SK-N-SH (cell line): ENCODE data around the gene GPR22. TPM values are rescaled to one million over a fixed set of nuclear protein-coding genes. Genes with fewer than 3 reads are reported as not detected.

ENCODE experiments used
- CTCF ChIA-PET: fragments of 300-600, 350-600 bp; formaldehyde crosslinking; extraction: SDS; loops from one replicate; lab custom pipeline; 2021; lab: Yijun Ruan, JAX
- POLR2A ChIA-PET: fragments of 350-600 bp; sonication (Branson Sonifier 250); formaldehyde crosslinking; extraction: SDS; loops from one replicate; lab custom pipeline; 2020; ENCODE audit warnings: antibody characterized with exemption, inconsistent platforms; lab: Yijun Ruan, JAX
- DNase-seq: peaks from one replicate; pipeline ENCODE4 v3.0.0; 2012
- H2AFZ ChIP-seq: fragments of 200-600 bp; sonication (generic); 2 replicates; pipeline ENCODE4 v1.8.1; 2016; ENCODE audit warnings: antibody characterized with exemption, mild to moderate bottlenecking, low read depth
- H3F3A ChIP-seq: fragments of 200-600 bp; sonication (generic); replicated peaks from 2 replicates; pipeline ENCODE3; 2016; ENCODE audit warnings: antibody characterized with exemption, mild to moderate bottlenecking; ENCODE audit not compliant: insufficient read depth
- H3K27ac ChIP-seq, 2 experiments: fragments of 200-500 bp in 1 of 2; fragments of 200-600 bp in 1 of 2; sonication (Bioruptor generic) in 1 of 2; sonication (generic), shearing (Covaris generic) in 1 of 2; 2 replicates each; pipeline versions ENCODE4 v1.5.1 to v1.6.1; 2014 to 2016; ENCODE audit warnings: low read depth in 2 of 2, inconsistent platforms in 1 of 2, low read length in 1 of 2, mild to moderate bottlenecking in 1 of 2, mixed read lengths in 1 of 2
- H3K27me3 ChIP-seq: fragments of 200-600 bp; sonication (generic), shearing (Covaris generic); 2 replicates; pipeline ENCODE4 v1.6.1; 2016; ENCODE audit warnings: mixed run types; ENCODE audit not compliant: insufficient read depth
- H3K36me3 ChIP-seq, 2 experiments: fragments of 200-500 bp in 1 of 2; fragments of 200-600 bp in 1 of 2; sonication (Bioruptor generic) in 1 of 2; sonication (generic) in 1 of 2; replicated peaks in 1 of 2; 2 replicates each; pipeline versions ENCODE3 to v1.5.1; 2014 to 2016; ENCODE audit warnings: low read length in 1 of 2, mild to moderate bottlenecking in 1 of 2; ENCODE audit not compliant: insufficient read depth in 2 of 2, control insufficient read depth in 1 of 2
- H3K4me1 ChIP-seq, 2 experiments: fragments of 200-500 bp in 1 of 2; fragments of 200-600 bp in 1 of 2; sonication (Bioruptor generic) in 1 of 2; sonication (generic), shearing (Covaris generic) in 1 of 2; 2 replicates each; pipeline versions ENCODE4 v1.5.1 to v1.6.1; 2014 to 2016; ENCODE audit warnings: low read depth in 1 of 2, low read length in 1 of 2, mixed run types in 1 of 2; ENCODE audit not compliant: insufficient read depth in 2 of 2, control insufficient read depth in 1 of 2
- H3K4me2 ChIP-seq: fragments of 200-600 bp; sonication (generic), shearing (Covaris generic); 2 replicates; pipeline ENCODE4 v1.6.1; 2017; ENCODE audit warnings: mixed run types
- H3K4me3 ChIP-seq, 2 experiments: fragments of 200-500 bp in 1 of 2; fragments of 200-600 bp in 1 of 2; sonication (Bioruptor generic) in 1 of 2; sonication (generic), shearing (Covaris generic) in 1 of 2; 2 replicates each; pipeline versions ENCODE4 v1.5.1 to v1.8.1; 2014 to 2016; ENCODE audit warnings: low read depth in 2 of 2, inconsistent platforms in 1 of 2, low read length in 1 of 2, mild to moderate bottlenecking in 1 of 2, mixed read lengths in 1 of 2, moderate library complexity in 1 of 2
- H3K79me2 ChIP-seq: fragments of 200-600 bp; sonication (generic); 2 replicates; pipeline ENCODE4 v1.8.1; 2017; ENCODE audit warnings: mild to moderate bottlenecking; ENCODE audit not compliant: insufficient read depth
- H3K9ac ChIP-seq: fragments of 200-600 bp; sonication (generic); 2 replicates; pipeline ENCODE4 v1.6.1; 2017; ENCODE audit warnings: mixed run types
- H3K9me2 ChIP-seq: fragments of 200-600 bp; sonication (generic); 2 replicates; pipeline ENCODE4 v1.6.1; 2017; ENCODE audit warnings: mixed run types
- H3K9me3 ChIP-seq: fragments of 200-600 bp; sonication (generic); 2 replicates; pipeline ENCODE4 v1.6.1; 2017; ENCODE audit warnings: mixed run types, mild to moderate bottlenecking, moderate library complexity
- H4K20me1 ChIP-seq: fragments of 200-600 bp; sonication (generic); 2 replicates; pipeline ENCODE4 v1.6.1; 2017; ENCODE audit warnings: mild to moderate bottlenecking, mixed run types; ENCODE audit not compliant: insufficient read depth
- ELF1 ChIP-seq: IDR thresholded peaks from 2 replicates; pipeline ENCODE4 v1.4.0; 2012
- EP300 ChIP-seq, 2 experiments: IDR thresholded peaks; 2 replicates each; pipeline versions ENCODE4 v1.4.0 to v1.6.1; 2012; ENCODE audit warnings: borderline replicate concordance in 1 of 2, low read depth in 1 of 2, low read length in 1 of 2
- FOSL2 ChIP-seq: IDR thresholded peaks from 2 replicates; pipeline ENCODE4 v1.4.0; 2012; ENCODE audit warnings: low read depth, mild to moderate bottlenecking, moderate library complexity, borderline replicate concordance
- FOXJ3 ChIP-seq: sonication (generic); formaldehyde crosslinking; IDR thresholded peaks from 2 replicates; pipeline ENCODE4 v1.5.1; 2020; ENCODE audit warnings: mild to moderate bottlenecking, missing genetic modification reagents
- FOXM1 ChIP-seq: IDR thresholded peaks from 2 replicates; pipeline ENCODE4 v1.4.0; 2012; ENCODE audit warnings: low read depth, mild to moderate bottlenecking
- MEF2A ChIP-seq: IDR thresholded peaks from 2 replicates; pipeline ENCODE4 v1.4.0; 2012; ENCODE audit warnings: low read depth, borderline replicate concordance
- MXI1 ChIP-seq: IDR thresholded peaks from 2 replicates; pipeline ENCODE4 v1.6.1; 2012; ENCODE audit warnings: mild to moderate bottlenecking, low read depth, low read length, improper control_type of control experiment
- NRF1 ChIP-seq: IDR thresholded peaks from 2 replicates; pipeline ENCODE4 v1.6.1; 2012; ENCODE audit warnings: low read depth, mild to moderate bottlenecking, low read length
- PBX3 ChIP-seq: IDR thresholded peaks from 2 replicates; pipeline ENCODE4; 2012
- POLR2AphosphoS5 ChIP-seq: IDR thresholded peaks from 2 replicates; pipeline ENCODE4 v1.6.1; 2012; ENCODE audit warnings: low read depth, low read length
- RFX5 ChIP-seq: IDR thresholded peaks from 2 replicates; pipeline ENCODE4 v1.6.1; 2012; ENCODE audit warnings: mild to moderate bottlenecking, improper control_type of control experiment, low read length
- SIN3A ChIP-seq: IDR thresholded peaks from 2 replicates; pipeline ENCODE4 v1.6.1; 2012; ENCODE audit warnings: low read depth, mild to moderate bottlenecking, low read length, moderate library complexity, borderline replicate concordance
- SMC3 ChIP-seq: IDR thresholded peaks from 2 replicates; pipeline ENCODE4 v1.6.1; 2012; ENCODE audit warnings: low read depth, low read length, improper control_type of control experiment
- USF2 ChIP-seq: fragments of 150-350 bp; IDR thresholded peaks from 2 replicates; pipeline ENCODE4 v1.6.1; 2017; ENCODE audit warnings: antibody characterized with exemption, low read length, low read depth, borderline replicate concordance
- WGBS: methylation state at CpG from one replicate; pipeline ENCODE4 v1.1.6; 2017; ENCODE audit warnings: low lambda C conversion rate; 5-methylcytosine and 5-hydroxymethylcytosine counted together
- polyA plus RNA-seq, 3 experiments: library from polyadenylated mRNA; depleted of rRNA; stranded (reverse); fragments of >200 nt; gene quantifications; 2 replicates each; pipeline ENCODE4 v1.2.3, GENCODE V29; 2012
- TF ChIP-seq, protein P1 (sequence below): IDR thresholded peaks from 2 replicates; pipeline ENCODE4 v1.4.0; 2012; ENCODE audit warnings: low read depth, borderline replicate concordance
- TF ChIP-seq, protein P2 (sequence below): IDR thresholded peaks from 2 replicates; pipeline ENCODE4 v1.6.1; 2012; ENCODE audit warnings: mild to moderate bottlenecking, low read depth, low read length, moderate library complexity
- TF ChIP-seq, protein P3 (sequence below): IDR thresholded peaks from 2 replicates; pipeline ENCODE4 v1.4.0; 2012; ENCODE audit warnings: low read depth

The GPR22 gene
- 0.03 and 0.23 TPM in 2 replicates for polyA plus RNA-seq (2012; rRNA removed)
- 0.12 TPM in 2 replicates for polyA plus RNA-seq (2012; cell fraction: cytosol; rRNA removed)
- polyA plus RNA-seq (2012; cell fraction: nucleus; rRNA removed), result not detected in 2 replicates

- no peaks in the 10 kb centered on the region for H3K27me3 ChIP-seq
- DNase-seq, result no peak
- no peaks in the 10 kb centered on the region for H3K9me3 ChIP-seq
- H4K20me1 ChIP-seq, result no peaks in the 10 kb centered on the region
- TF ChIP-seq FOSL2 (no peak), RFX5 (peak; percentile 63), FOXM1 (no peak), PBX3 (no peak), MXI1 (peak; percentile 37; the same call in 1 of the 2 replicates)
- TF ChIP-seq, protein P1, sequence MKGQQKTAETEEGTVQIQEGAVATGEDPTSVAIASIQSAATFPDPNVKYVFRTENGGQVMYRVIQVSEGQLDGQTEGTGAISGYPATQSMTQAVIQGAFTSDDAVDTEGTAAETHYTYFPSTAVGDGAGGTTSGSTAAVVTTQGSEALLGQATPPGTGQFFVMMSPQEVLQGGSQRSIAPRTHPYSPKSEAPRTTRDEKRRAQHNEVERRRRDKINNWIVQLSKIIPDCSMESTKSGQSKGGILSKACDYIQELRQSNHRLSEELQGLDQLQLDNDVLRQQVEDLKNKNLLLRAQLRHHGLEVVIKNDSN, result no peak
- TF ChIP-seq, protein P2, sequence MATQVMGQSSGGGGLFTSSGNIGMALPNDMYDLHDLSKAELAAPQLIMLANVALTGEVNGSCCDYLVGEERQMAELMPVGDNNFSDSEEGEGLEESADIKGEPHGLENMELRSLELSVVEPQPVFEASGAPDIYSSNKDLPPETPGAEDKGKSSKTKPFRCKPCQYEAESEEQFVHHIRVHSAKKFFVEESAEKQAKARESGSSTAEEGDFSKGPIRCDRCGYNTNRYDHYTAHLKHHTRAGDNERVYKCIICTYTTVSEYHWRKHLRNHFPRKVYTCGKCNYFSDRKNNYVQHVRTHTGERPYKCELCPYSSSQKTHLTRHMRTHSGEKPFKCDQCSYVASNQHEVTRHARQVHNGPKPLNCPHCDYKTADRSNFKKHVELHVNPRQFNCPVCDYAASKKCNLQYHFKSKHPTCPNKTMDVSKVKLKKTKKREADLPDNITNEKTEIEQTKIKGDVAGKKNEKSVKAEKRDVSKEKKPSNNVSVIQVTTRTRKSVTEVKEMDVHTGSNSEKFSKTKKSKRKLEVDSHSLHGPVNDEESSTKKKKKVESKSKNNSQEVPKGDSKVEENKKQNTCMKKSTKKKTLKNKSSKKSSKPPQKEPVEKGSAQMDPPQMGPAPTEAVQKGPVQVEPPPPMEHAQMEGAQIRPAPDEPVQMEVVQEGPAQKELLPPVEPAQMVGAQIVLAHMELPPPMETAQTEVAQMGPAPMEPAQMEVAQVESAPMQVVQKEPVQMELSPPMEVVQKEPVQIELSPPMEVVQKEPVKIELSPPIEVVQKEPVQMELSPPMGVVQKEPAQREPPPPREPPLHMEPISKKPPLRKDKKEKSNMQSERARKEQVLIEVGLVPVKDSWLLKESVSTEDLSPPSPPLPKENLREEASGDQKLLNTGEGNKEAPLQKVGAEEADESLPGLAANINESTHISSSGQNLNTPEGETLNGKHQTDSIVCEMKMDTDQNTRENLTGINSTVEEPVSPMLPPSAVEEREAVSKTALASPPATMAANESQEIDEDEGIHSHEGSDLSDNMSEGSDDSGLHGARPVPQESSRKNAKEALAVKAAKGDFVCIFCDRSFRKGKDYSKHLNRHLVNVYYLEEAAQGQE, result no peak
- peak within 1 kb of the TSS; percentile 53 for H3K4me2 ChIP-seq
- POLR2A ChIA-PET, result interaction anchor here (1.0 kb wide), 1 partner anchor 302 kb away, joined by 3 read pairs; the partner anchor contains the start of gene HBP1
- H3K79me2 ChIP-seq, result 0 out of 2 replicates have a peak, but pooled peaks cover 3% of the 10 kb centered on the region
- WGBS, result 50% methylated on average over 4 of the region's 4 CpGs
- H3K9me2 ChIP-seq, result no peaks in the 10 kb centered on the region
- H3K4me1 ChIP-seq, result peaks cover 5 to 41% of the 10 kb centered on the region in 2 experiments; a peak in 2 of 4 replicates
- CTCF ChIA-PET, result interaction anchor here (0.6 to 1.5 kb wide), 4 partner anchors 37 to 420 kb away, joined by 3 to 6 read pairs (median 3); no protein-coding TSS in a partner anchor
- peak within 1 kb of the TSS; percentile 14; the same call in 1 of the 2 replicates for H3K9ac ChIP-seq
- peak within 1 kb of the TSS in 1 of 2 experiments; percentile 91; a peak in 2 of 4 replicates for H3K27ac ChIP-seq
- peak within 1 kb of the TSS; percentile 20 to 40; a peak in 3 of 4 replicates for H3K4me3 ChIP-seq
- peak within 1 kb of the TSS; percentile 61; the same call in 1 of the 2 replicates for H2AFZ ChIP-seq
- peaks cover 6% of the 10 kb centered on the region for H3F3A ChIP-seq
- no peaks in the 10 kb centered on the region for H3K36me3 ChIP-seq
Observed at GRCh38 chr7:107469929-107470328, at the start of gene GPR22. TSS of gene GPR22 (plus strand) at chr7:107470057. CDS start at chr7:107474061, 4,004 bp downstream.

DNA sequence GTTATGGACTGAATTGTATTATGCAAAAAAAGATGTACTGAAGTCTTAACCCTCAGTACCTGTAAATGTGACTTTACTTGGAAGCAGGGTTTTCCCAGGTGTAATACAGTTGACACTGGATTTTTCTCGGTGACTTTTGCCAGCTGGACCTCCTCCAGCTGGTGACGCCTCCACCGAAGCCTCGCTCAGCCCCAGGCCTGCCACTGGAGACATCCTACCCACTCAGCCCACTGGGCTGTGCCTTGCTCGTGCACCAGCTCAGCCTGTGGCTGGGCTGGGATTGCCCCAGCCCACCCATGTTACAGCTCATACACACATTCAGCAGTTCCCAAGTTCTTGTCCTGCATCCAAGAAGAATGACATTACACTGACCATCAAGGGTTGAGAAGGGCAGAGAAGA lies 42.4 kb upstream of the GPR22 start:
- Histone ChIP-seq H3K4me3 (no peak overlapping the region), H3K4me1 (no peaks in the 10 kb centered on the region; a peak in 1 of 4 replicates), H2AFZ (no peak overlapping the region), H3K9me2 (no peaks in the 10 kb centered on the region), H3F3A (no peaks in the 10 kb centered on the region), H3K27ac (no peak overlapping the region), H3K36me3 (peaks cover 0 to 5% of the 10 kb centered on the region in 2 experiments), H3K9me3 (no peaks in the 10 kb centered on the region), H4K20me1 (no peaks in the 10 kb centered on the region), H3K79me2 (peaks cover 7% of the 10 kb centered on the region; the same call in 1 of the 2 replicates), H3K4me2 (no peak overlapping the region), H3K9ac (no peak overlapping the region), H3K27me3 (no peaks in the 10 kb centered on the region)
- no peak for DNase-seq
- ChIA-PET POLR2A (no interaction called here), CTCF (interaction anchor here (0.8 kb wide), 1 partner anchor 10 kb away, joined by 3 read pairs; no protein-coding TSS in a partner anchor)
- WGBS, result 88% methylated on average over 4 of the region's 5 CpGs
- no peak for TF ChIP-seq POLR2AphosphoS5
- no peak for TF ChIP-seq NRF1
- TF ChIP-seq ELF1, result no peak
- TF ChIP-seq SIN3A, result no peak
- TF ChIP-seq, protein P3, sequence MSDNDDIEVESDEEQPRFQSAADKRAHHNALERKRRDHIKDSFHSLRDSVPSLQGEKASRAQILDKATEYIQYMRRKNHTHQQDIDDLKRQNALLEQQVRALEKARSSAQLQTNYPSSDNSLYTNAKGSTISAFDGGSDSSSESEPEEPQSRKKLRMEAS, result no peak
- TF ChIP-seq EP300 (IDR thresholded peaks at IDR 0.05; ENCODE audit: borderline replicate concordance in 1 of 2, low read depth in 1 of 2, low read length in 1 of 2), result no peak
- no peak for TF ChIP-seq USF2
- no peak for TF ChIP-seq FOXJ3 (CRISPR knock-in tag)
- TF ChIP-seq SMC3, result no peak
- no peak for TF ChIP-seq FOXM1
- no peak for TF ChIP-seq PBX3
- no peak for TF ChIP-seq MEF2A
